ENCODE data around the gene THAP7.

The THAP7 gene

DNA sequence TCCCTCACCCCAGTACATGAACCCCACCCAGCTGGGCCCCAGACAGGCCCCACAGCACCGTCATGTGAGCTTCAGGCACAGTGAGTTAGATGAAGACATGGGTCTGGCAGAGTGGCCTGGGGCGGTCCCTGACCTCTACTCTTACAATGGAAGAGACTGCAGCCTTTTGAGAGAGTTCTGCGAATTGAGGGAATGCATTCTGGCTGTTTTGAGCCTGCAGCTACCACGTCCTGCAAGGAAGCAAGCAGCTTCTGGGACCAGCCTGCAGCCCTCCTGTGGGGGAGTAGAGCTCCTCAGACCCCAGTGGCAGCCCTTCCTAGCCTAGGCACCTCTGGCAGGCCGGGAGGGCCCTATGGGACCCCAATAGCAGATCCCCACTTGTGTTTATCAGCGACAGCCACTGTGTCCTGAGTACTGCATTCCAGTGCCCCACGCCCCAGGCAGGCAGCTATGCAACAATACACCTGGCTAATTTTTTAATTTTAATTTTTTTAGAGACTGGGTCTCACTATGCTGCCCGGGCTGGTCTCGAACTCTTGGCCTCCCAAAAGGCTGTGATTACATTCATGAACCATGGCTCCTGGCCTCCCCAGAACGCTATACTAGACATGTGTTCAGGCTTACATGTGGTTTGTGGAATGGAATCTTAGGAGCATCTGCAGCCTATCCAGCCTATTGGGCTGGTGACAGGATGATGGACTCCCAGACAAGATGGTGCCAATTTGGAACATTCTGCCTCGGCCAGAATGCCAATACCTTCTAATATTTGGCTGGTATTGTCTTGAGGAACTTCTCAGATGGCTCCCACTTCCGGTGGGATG is 31.2 kb upstream of the THAP7 start:
- no peak overlapping the region for H3K27ac ChIP-seq
- TF ChIP-seq CTCF (conservative IDR thresholded peaks at IDR 0.05), result no peak

- TF ChIP-seq CTCF (conservative IDR thresholded peaks at IDR 0.05), result no peak
- H3K27ac ChIP-seq, result no peak within 1 kb of the TSS
Observed at GRCh38 chr22:21032037-21032867, 30.3 kb upstream of the THAP7 start, which contains the start of gene SLC7A4. Gene SLC7A4 (minus strand): TSS chr22:21032561. CDS start chr22:21031812, 749 bp downstream.

DNA sequence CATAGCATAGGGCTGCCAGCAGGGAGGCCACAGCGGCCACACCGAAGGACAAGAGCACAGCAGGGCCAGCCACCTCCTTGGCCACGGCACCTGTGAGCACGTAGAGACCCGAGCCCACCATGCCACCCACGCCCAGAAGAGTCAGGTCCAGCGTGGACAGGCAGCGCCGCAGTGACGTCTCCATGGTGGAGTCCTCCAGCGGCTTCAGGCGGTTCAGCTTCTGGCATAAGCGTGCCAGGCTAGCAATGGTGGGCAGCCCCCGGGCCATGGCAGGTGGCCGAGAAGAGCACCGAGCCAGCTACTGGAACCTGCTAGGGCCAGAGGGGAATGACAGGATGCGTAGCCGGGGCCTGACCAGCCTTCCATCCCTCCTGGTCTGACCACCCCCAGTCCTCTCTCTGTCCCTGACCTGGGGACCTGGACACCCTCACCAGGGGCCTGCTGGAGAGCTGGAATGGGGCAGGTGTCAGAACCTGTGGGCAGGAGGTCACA is 29.7 kb upstream of the THAP7 start:
- no peak for TF ChIP-seq CTCF (conservative IDR thresholded peaks at IDR 0.05)
- no peak overlapping the region for H3K27ac ChIP-seq

- TF ChIP-seq CTCF (conservative IDR thresholded peaks at IDR 0.05), result no peak
- no peak overlapping the region for H3K27ac ChIP-seq
Observed at GRCh38 chr22:21030621-21031544, 29.0 kb upstream of the THAP7 start.

DNA sequence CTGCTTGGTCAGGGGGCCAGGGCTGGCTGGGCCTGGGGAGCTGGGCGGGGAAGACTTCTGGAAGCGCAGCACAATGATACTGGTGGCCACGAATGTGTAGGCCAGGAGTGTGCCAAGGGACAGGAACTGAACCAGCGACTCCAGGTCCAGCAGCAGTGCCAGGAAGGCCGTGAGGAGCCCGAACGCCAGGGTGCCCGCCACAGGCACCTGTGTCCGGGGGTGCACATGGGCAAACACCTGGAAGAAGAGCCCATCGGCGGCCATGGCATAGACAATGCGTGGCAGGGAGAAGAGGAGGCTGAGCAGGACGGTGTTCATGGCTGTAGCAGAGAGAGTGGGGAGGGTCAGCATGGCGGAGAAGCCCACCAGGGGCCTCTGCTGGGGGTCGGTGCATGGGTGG is 28.1 kb upstream of the THAP7 start:
- H3K27ac ChIP-seq, result no peak overlapping the region
- TF ChIP-seq CTCF (conservative IDR thresholded peaks at IDR 0.05), result no peak

GRCh38 chr22:21029486-21030025 is 27.6 kb upstream of the THAP7 start:
- no peak overlapping the region for H3K27ac ChIP-seq
- TF ChIP-seq CTCF (conservative IDR thresholded peaks at IDR 0.05), result no peak
